ENCODE data around the gene RLN2. TPM values are rescaled to one million over a fixed set of nuclear protein-coding genes. Genes with fewer than 3 reads are reported as not detected.
A peak's percentile ranks its signal among the peaks of the same experiment; 100 is the strongest.

Gene RLN2
- total RNA-seq, 6 experiments from 2014 or later = not detected

DNA sequence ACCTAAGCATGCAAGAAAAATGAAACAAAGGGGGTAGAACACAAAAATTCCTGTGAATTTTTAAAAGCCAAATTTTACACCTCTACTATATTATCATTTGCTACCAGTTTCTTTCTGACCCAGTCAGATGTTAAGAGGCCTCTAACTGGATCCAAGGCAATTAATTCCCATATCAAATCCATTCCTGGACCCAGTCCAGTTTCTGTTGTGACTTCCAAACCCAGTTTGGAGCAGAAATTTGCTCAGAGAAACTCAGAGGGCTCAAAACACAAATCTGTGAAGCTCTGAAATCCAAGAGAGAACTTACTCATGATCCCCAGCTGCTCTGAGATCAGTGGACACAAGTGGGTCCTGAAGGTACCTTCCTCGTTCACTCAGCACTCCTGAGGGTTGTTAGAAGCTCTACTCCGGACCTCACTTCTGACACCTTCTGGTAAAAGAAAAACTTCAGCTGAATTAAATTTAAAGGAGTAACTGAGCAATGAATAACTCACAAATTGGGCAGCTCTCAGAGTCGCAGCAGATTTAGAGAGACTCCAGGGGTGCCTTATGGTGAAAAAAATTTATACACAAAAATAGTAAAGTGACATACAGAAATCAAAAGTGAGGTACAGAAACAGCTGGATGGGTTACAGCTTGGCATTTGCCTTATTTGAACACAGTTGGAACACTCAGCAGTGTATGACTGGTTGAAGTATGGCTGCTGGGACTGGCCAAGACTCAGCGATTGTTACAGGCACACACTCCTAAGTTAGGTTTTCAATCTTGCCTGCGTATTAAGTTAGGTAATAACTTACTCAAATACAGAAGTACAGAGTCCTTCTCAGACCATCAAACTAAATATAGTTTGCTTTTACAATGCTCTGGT is 40.9 kb downstream of the RLN2 start:
- DNase-seq = peak; percentile 10
- Mint-ChIP-seq H3K27ac (no peak overlapping the region), H3K4me3 (no peak overlapping the region), H3K27me3 (ENCODE audit: insufficient read depth) (no peaks in the 10 kb centered on the region; the same call in 1 of the 2 replicates), H3K4me1 (ENCODE audit: low read depth) (peaks cover 15% of the 10 kb centered on the region), H3K9me3 (0 out of 2 replicates have a peak, but pooled peaks cover 8% of the 10 kb centered on the region), H3K36me3 (ENCODE audit: low read depth) (no peaks in the 10 kb centered on the region)
- TF ChIP-seq, protein P1, sequence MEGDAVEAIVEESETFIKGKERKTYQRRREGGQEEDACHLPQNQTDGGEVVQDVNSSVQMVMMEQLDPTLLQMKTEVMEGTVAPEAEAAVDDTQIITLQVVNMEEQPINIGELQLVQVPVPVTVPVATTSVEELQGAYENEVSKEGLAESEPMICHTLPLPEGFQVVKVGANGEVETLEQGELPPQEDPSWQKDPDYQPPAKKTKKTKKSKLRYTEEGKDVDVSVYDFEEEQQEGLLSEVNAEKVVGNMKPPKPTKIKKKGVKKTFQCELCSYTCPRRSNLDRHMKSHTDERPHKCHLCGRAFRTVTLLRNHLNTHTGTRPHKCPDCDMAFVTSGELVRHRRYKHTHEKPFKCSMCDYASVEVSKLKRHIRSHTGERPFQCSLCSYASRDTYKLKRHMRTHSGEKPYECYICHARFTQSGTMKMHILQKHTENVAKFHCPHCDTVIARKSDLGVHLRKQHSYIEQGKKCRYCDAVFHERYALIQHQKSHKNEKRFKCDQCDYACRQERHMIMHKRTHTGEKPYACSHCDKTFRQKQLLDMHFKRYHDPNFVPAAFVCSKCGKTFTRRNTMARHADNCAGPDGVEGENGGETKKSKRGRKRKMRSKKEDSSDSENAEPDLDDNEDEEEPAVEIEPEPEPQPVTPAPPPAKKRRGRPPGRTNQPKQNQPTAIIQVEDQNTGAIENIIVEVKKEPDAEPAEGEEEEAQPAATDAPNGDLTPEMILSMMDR (IDR thresholded peaks at IDR 0.05) = no peak; the same call in 1 of the 2 replicates

Other genes starting within 250 kb of the RLN2 start
- gene INSL6, start 119.1 kb downstream of the RLN2 start, total RNA-seq (2021; fragmentation: NEBNext Ultra II Directional; extraction: Animal tissue kit (Norgen Biotek cat#: 25700)) = not detected
- gene INSL4, start 73.3 kb downstream of the RLN2 start, total RNA-seq (2021; fragmentation: NEBNext Ultra II Directional; extraction: Animal tissue kit (Norgen Biotek cat#: 25700)) = not detected
- gene RLN1, start 35.2 kb upstream of the RLN2 start, total RNA-seq (2021; fragmentation: NEBNext Ultra II Directional; extraction: Animal tissue kit (Norgen Biotek cat#: 25700)) = not detected
- 10 to 100 TPM; 18.0 to 26.5 (median 21.4) TPM for gene PLGRKT, start 133.2 kb upstream of the RLN2 start, total RNA-seq (2021; fragmentation: NEBNext Ultra II Directional; extraction: Animal tissue kit (Norgen Biotek cat#: 25700))
- gene CD274, start 145.8 kb upstream of the RLN2 start, total RNA-seq (2021; fragmentation: NEBNext Ultra II Directional; extraction: Animal tissue kit (Norgen Biotek cat#: 25700)) = 10 to 100 TPM; 10.3 to 15.9 (median 13.0) TPM
- 10 to 100 TPM; 31.6 to 50.9 (median 42.6) TPM for gene PDCD1LG2, start 205.8 kb upstream of the RLN2 start, total RNA-seq (2021; fragmentation: NEBNext Ultra II Directional; extraction: Animal tissue kit (Norgen Biotek cat#: 25700))

Measured in HFFc6 (cell line).